Activated CD8-positive, alpha-beta memory T cell treated with anti-CD3 and anti-CD28 coated beads, Interleukin-2, amount 10 ng/mL, durations not matched to agents 7 days and 5 days (primary cell): ENCODE results near the gene MYL12A. TPM values are rescaled to one million over a fixed set of nuclear protein-coding genes. Genes with fewer than 3 reads are reported as not detected.
"Not testable (repeated sequence)": the region's sequence is repeated elsewhere in the genome, so short reads cannot be mapped to it uniquely, and the experiment has no call there.

Experiments
- ATAC-seq: fragments of 150-1000 bp; cut with Tn5 transposase; one replicate; pipeline ENCODE4 v1.10.0; 2021; ENCODE audit warnings: moderate library complexity
- CTCF ChIA-PET: fragments of 350-600 bp; sonication (Branson Sonifier 250); formaldehyde crosslinking; loops from one replicate; lab custom pipeline; 2021; ENCODE audit warnings: antibody characterized with exemption; lab: Charles Lee
- DNase-seq: peaks from one replicate; pipeline ENCODE4 v3.0.0-alpha.2; 2020
- H3K27ac Mint-ChIP-seq: one replicate; pipeline ENCODE4 v1.8.0; 2021; ENCODE audit warnings: mild to moderate bottlenecking, mixed read lengths
- H3K27me3 Mint-ChIP-seq: one replicate; pipeline ENCODE4 v1.8.0; 2021; ENCODE audit warnings: mixed read lengths
- H3K36me3 Mint-ChIP-seq: one replicate; pipeline ENCODE4 v1.8.0; 2021; ENCODE audit warnings: mild to moderate bottlenecking, mixed read lengths
- H3K4me1 Mint-ChIP-seq: one replicate; pipeline ENCODE4 v1.8.0; 2021; ENCODE audit warnings: mixed read lengths
- H3K4me3 Mint-ChIP-seq: one replicate; pipeline ENCODE4 v1.8.0; 2021; ENCODE audit warnings: mild to moderate bottlenecking, moderate library complexity, mixed read lengths
- H3K9me3 Mint-ChIP-seq: one replicate; pipeline ENCODE4 v1.8.0; 2022; ENCODE audit warnings: low read depth, mixed read lengths
- total RNA-seq, 2 experiments: library from RNA; stranded (reverse); gene quantifications; one replicate each; pipeline ENCODE4 v1.2.3, GENCODE V29; 2021

The MYL12A gene
- total RNA-seq, 2 experiments from 2014 or later: 722 to 787 TPM

- no peak for ATAC-seq
- Mint-ChIP-seq H3K4me3 (no peak overlapping the region), H3K4me1 (peaks cover 8% of the 10 kb centered on the region), H3K36me3 (no peaks in the 10 kb centered on the region), H3K27me3 (no peaks in the 10 kb centered on the region), H3K9me3 (no peaks in the 10 kb centered on the region), H3K27ac (no peak overlapping the region)
- CTCF ChIA-PET: interaction anchor here (1.3 to 1.8 kb wide), 2 partner anchors 28 to 89 kb away, joined by 3 to 5 read pairs; no protein-coding TSS in a partner anchor
- DNase-seq: no peak
Measured at GRCh38 chr18:3217948-3218647, 29.5 kb upstream of the MYL12A start.

- Mint-ChIP-seq H3K27ac (no peak overlapping the region), H3K36me3 (no peaks in the 10 kb centered on the region), H3K9me3 (no peaks in the 10 kb centered on the region), H3K27me3 (no peaks in the 10 kb centered on the region), H3K4me3 (no peak overlapping the region), H3K4me1 (peaks cover 10% of the 10 kb centered on the region)
- ATAC-seq (no peak), DNase-seq (no peak)
- CTCF ChIA-PET: interaction anchor here (1.3 to 1.8 kb wide), 2 partner anchors 27 to 90 kb away, joined by 3 to 5 read pairs; no protein-coding TSS in a partner anchor
Measured at GRCh38 chr18:3218819-3219218, 28.8 kb upstream of the MYL12A start.

- CTCF ChIA-PET: interaction anchor here (1.8 kb wide), 1 partner anchor 26 kb away, joined by 5 read pairs; no protein-coding TSS in a partner anchor
- Mint-ChIP-seq H3K4me1 (peaks cover 8% of the 10 kb centered on the region), H3K9me3 (no peaks in the 10 kb centered on the region), H3K27ac (no peak overlapping the region), H3K36me3 (no peaks in the 10 kb centered on the region), H3K27me3 (no peaks in the 10 kb centered on the region), H3K4me3 (no peak overlapping the region)
- DNase-seq (no peak), ATAC-seq (no peak)
Measured at GRCh38 chr18:3219241-3219630, 28.4 kb upstream of the MYL12A start.

- Mint-ChIP-seq H3K36me3 (no peaks in the 10 kb centered on the region), H3K4me3 (no peak within 1 kb of the TSS), H3K9me3 (no peaks in the 10 kb centered on the region), H3K27ac (no peak within 1 kb of the TSS), H3K4me1 (peaks cover 8% of the 10 kb centered on the region), H3K27me3 (no peaks in the 10 kb centered on the region)
- ATAC-seq (no peak), DNase-seq (no peak)
- CTCF ChIA-PET: no interaction called here
Measured at GRCh38 chr18:3219631-3220335, 27.8 kb upstream of the MYL12A start, which contains the start of gene MYOM1. MYOM1 (minus strand) TSS chr18:3219968; CDS start chr18:3215223, 4,745 bp downstream.

GRCh38 chr18:3220868-3221267, 26.7 kb upstream of the MYL12A start:
- H3K4me1 Mint-ChIP-seq: not testable (repeated sequence)

GRCh38 chr18:3221496-3221895, 26.1 kb upstream of the MYL12A start:
- Mint-ChIP-seq H3K9me3 (no peaks in the 10 kb centered on the region), H3K27me3 (no peaks in the 10 kb centered on the region), H3K27ac (no peak overlapping the region), H3K4me3 (no peak overlapping the region), H3K36me3 (no peaks in the 10 kb centered on the region), H3K4me1 (peaks cover 10% of the 10 kb centered on the region)
- DNase-seq (no peak), ATAC-seq (no peak)
- CTCF ChIA-PET: no interaction called here

More at GRCh38 chr18:3220868-3221267, 26.7 kb upstream of the MYL12A start:
- not testable (repeated sequence) for DNase-seq, H3K4me3 Mint-ChIP-seq, ATAC-seq, H3K27ac Mint-ChIP-seq, H3K36me3 Mint-ChIP-seq, H3K27me3 Mint-ChIP-seq, H3K9me3 Mint-ChIP-seq
- CTCF ChIA-PET: interaction anchor here (0.8 kb wide), 1 partner anchor 9 kb away, joined by 4 read pairs; no protein-coding TSS in a partner anchor

- no peak overlapping the region for H3K4me3 Mint-ChIP-seq
- no peak for DNase-seq
- no peak overlapping the region for H3K27ac Mint-ChIP-seq
- no peaks in the 10 kb centered on the region for H3K9me3 Mint-ChIP-seq
- H3K4me1 Mint-ChIP-seq: peaks cover 10% of the 10 kb centered on the region
- no peak for ATAC-seq
- no peaks in the 10 kb centered on the region for H3K36me3 Mint-ChIP-seq
- CTCF ChIA-PET: no interaction called here
- no peaks in the 10 kb centered on the region for H3K27me3 Mint-ChIP-seq
Measured at GRCh38 chr18:3223356-3223755, 24.2 kb upstream of the MYL12A start.

- CTCF ChIA-PET: no interaction called here
- DNase-seq (no peak), ATAC-seq (no peak)
- H3K9me3 Mint-ChIP-seq: no peaks in the 10 kb centered on the region
- H3K4me3 Mint-ChIP-seq: no peak overlapping the region
- H3K36me3 Mint-ChIP-seq: no peaks in the 10 kb centered on the region
- no peak overlapping the region for H3K27ac Mint-ChIP-seq
- peaks cover 10% of the 10 kb centered on the region for H3K4me1 Mint-ChIP-seq
- H3K27me3 Mint-ChIP-seq: no peaks in the 10 kb centered on the region
Measured at GRCh38 chr18:3224223-3224622, 23.4 kb upstream of the MYL12A start.

- Mint-ChIP-seq H3K4me3 (no peak overlapping the region), H3K36me3 (no peaks in the 10 kb centered on the region), H3K27me3 (no peaks in the 10 kb centered on the region), H3K9me3 (no peaks in the 10 kb centered on the region), H3K4me1 (peaks cover 10% of the 10 kb centered on the region), H3K27ac (no peak overlapping the region)
- CTCF ChIA-PET: no interaction called here
- DNase-seq (no peak), ATAC-seq (no peak)
Measured at GRCh38 chr18:3225588-3225987, 22.0 kb upstream of the MYL12A start.

GRCh38 chr18:3226048-3226447, 21.6 kb upstream of the MYL12A start:
- ATAC-seq (no peak), DNase-seq (no peak)
- Mint-ChIP-seq H3K27me3 (no peaks in the 10 kb centered on the region), H3K36me3 (no peaks in the 10 kb centered on the region), H3K27ac (no peak overlapping the region), H3K4me3 (no peak overlapping the region), H3K9me3 (no peaks in the 10 kb centered on the region), H3K4me1 (peaks cover 15% of the 10 kb centered on the region)
- CTCF ChIA-PET: no interaction called here

GRCh38 chr18:3230401-3231334, 16.9 kb upstream of the MYL12A start:
- Mint-ChIP-seq H3K9me3 (no peaks in the 10 kb centered on the region), H3K4me3 (no peak overlapping the region), H3K27ac (no peak overlapping the region), H3K4me1 (peaks cover 8% of the 10 kb centered on the region), H3K27me3 (no peaks in the 10 kb centered on the region), H3K36me3 (peaks cover 2% of the 10 kb centered on the region)
- ATAC-seq (no peak), DNase-seq (no peak)
- CTCF ChIA-PET: interaction anchor here (0.6 to 1.2 kb wide), 2 partner anchors 10 to 228 kb away, joined by 4 read pairs; no protein-coding TSS in a partner anchor

- Mint-ChIP-seq H3K36me3 (peaks cover 2% of the 10 kb centered on the region), H3K27me3 (no peaks in the 10 kb centered on the region), H3K4me1 (peaks cover 6% of the 10 kb centered on the region), H3K27ac (no peak overlapping the region), H3K4me3 (no peak overlapping the region), H3K9me3 (no peaks in the 10 kb centered on the region)
- DNase-seq (no peak), ATAC-seq (no peak)
- CTCF ChIA-PET: no interaction called here
Measured at GRCh38 chr18:3233004-3233403, 14.6 kb upstream of the MYL12A start.
